HCT116 (cell line): Measurements from ENCODE around the gene RACGAP1. TPM values are rescaled to one million over a fixed set of nuclear protein-coding genes. Genes with fewer than 3 reads are reported as not detected.

Experiments
- ATAC-seq: fragments of 200-7000 bp; cut with Tn5 transposase; 2 replicates; pipeline ENCODE4 v1.9.1; 2020; ENCODE audit warnings: mild to moderate bottlenecking, moderate library complexity
- BruUV-seq: library from RNA; stranded (reverse); fragments of 400-500 nt; replicated peaks from 2 replicates; lab custom pipeline; 2021; lab: Mats Ljungman, UMichigan
- CTCF ChIA-PET: fragments of 300-600 bp; sonication (Branson Sonifier 250); formaldehyde crosslinking; loops from one replicate; lab custom pipeline; 2021; ENCODE audit warnings: antibody characterized with exemption; lab: Charles Lee
- POLR2A ChIA-PET: fragments of 300-600, 350-600 bp; sonication (Branson Sonifier 250); formaldehyde crosslinking; loops from one replicate; lab custom pipeline; 2021; ENCODE audit warnings: antibody characterized with exemption; lab: Charles Lee
- RAD21 ChIA-PET, 2 experiments: fragments of 300-600 bp; sonication (Branson Sonifier 250); formaldehyde crosslinking; loops; one replicate each; lab custom pipeline; 2023; ENCODE audit warnings: low total read pairs in 2 of 2; ENCODE audit not compliant: uncharacterized antibody in 2 of 2, unreplicated experiment in 2 of 2, low non-redundant PET in 1 of 2; lab: Charles Lee
- DNase-seq: peaks from one replicate; pipeline ENCODE4 v3.0.0-alpha.2; 2010; ENCODE audit warnings: low read depth, low spot score
- H2AFZ ChIP-seq: fragments of 200-600 bp; shearing (Covaris generic), sonication (generic); 2 replicates; pipeline ENCODE4 v1.6.1; 2017; ENCODE audit warnings: low read depth, mixed run types, mixed read lengths, antibody characterized with exemption, low read length; ENCODE audit not compliant: poor library complexity, severe bottlenecking
- H3K27ac ChIP-seq: 2 replicates; pipeline ENCODE4 v1.5.1; 2012; ENCODE audit warnings: low read depth, low read length
- H3K27me3 ChIP-seq: fragments of 200-600 bp; sonication (generic); 2 replicates; pipeline ENCODE4 v1.6.1; 2016; ENCODE audit warnings: mixed run types, low read length, mixed read lengths; ENCODE audit not compliant: insufficient read depth
- H3K36me3 ChIP-seq, 2 experiments: fragments of 200-500 bp in 1 of 2; fragments of 200-600 bp in 1 of 2; sonication (Bioruptor generic) in 1 of 2; sonication (generic) in 1 of 2; 2 replicates each; pipeline versions ENCODE4 v1.5.1 to v1.6.1; 2014 to 2016; ENCODE audit warnings: low read length in 2 of 2, inconsistent platforms in 1 of 2, mixed read lengths in 1 of 2, mixed run types in 1 of 2; ENCODE audit not compliant: insufficient read depth in 2 of 2, control insufficient read depth in 1 of 2
- H3K4me1 ChIP-seq, 2 experiments: fragments of 200-600 bp in 1 of 2; sonication (generic) in 1 of 2; 2 replicates each; pipeline versions ENCODE4 v1.5.1 to v1.6.1; 2012 to 2017; ENCODE audit warnings: low read length in 2 of 2, inconsistent platforms in 1 of 2, mild to moderate bottlenecking in 1 of 2, mixed read lengths in 1 of 2, mixed run types in 1 of 2, moderate library complexity in 1 of 2; ENCODE audit not compliant: insufficient read depth in 2 of 2, control insufficient read depth in 1 of 2
- H3K4me2 ChIP-seq: fragments of 200-600 bp; sonication (generic); 2 replicates; pipeline ENCODE4 v1.6.1; 2017; ENCODE audit warnings: mixed run types, low read length, mixed read lengths
- H3K4me3 ChIP-seq, 2 experiments: fragments of 200-600 bp in 1 of 2; sonication (generic) in 1 of 2; replicated peaks in 1 of 2; 2 replicates each; pipeline ENCODE4 v1.5.1; 2011 to 2016; ENCODE audit warnings: low read length in 2 of 2, control low read depth in 1 of 2, low read depth in 1 of 2, mild to moderate bottlenecking in 1 of 2, mixed read lengths in 1 of 2, mixed run types in 1 of 2
- H3K79me2 ChIP-seq: fragments of 200-600 bp; sonication (generic); 2 replicates; pipeline ENCODE4 v1.6.1; 2017; ENCODE audit warnings: mild to moderate bottlenecking, mixed run types, low read length, moderate library complexity, mixed read lengths; ENCODE audit not compliant: insufficient read depth
- H3K9ac ChIP-seq: fragments of 200-600 bp; sonication (generic); 2 replicates; pipeline ENCODE4 v1.6.1; 2016; ENCODE audit warnings: low read length, mixed read lengths
- H3K9me2 ChIP-seq: fragments of 200-600 bp; sonication (generic), shearing (Covaris generic); 2 replicates; pipeline ENCODE4 v1.6.1; 2017; ENCODE audit warnings: mixed run types, mild to moderate bottlenecking, moderate library complexity; ENCODE audit not compliant: insufficient read depth
- H3K9me3 ChIP-seq, 2 experiments: fragments of 200-500 bp in 1 of 2; fragments of 200-600 bp in 1 of 2; sonication (Bioruptor generic) in 1 of 2; sonication (generic) in 1 of 2; 2 replicates each; pipeline ENCODE4 v1.6.1; 2014 to 2017; ENCODE audit warnings: low read length in 2 of 2, mixed read lengths in 2 of 2, inconsistent platforms in 1 of 2, low read depth in 1 of 2, mild to moderate bottlenecking in 1 of 2, mixed run types in 1 of 2, moderate library complexity in 1 of 2; ENCODE audit not compliant: control insufficient read depth in 1 of 2, insufficient read depth in 1 of 2
- H4K20me1 ChIP-seq: fragments of 200-600 bp; sonication (generic), shearing (Covaris generic); 2 replicates; pipeline ENCODE4 v1.6.1; 2017; ENCODE audit warnings: mixed run types, mild to moderate bottlenecking, moderate library complexity; ENCODE audit not compliant: insufficient read depth
- CEBPB ChIP-seq: IDR thresholded peaks from 2 replicates; pipeline ENCODE4 v1.6.1; 2012; ENCODE audit warnings: low read depth
- ELF1 ChIP-seq: IDR thresholded peaks from 2 replicates; pipeline ENCODE4 v1.6.1; 2012; ENCODE audit warnings: low read depth, borderline replicate concordance
- EZH2phosphoT487 ChIP-seq: fragments of 200-600 bp; IDR thresholded peaks from 2 replicates; pipeline ENCODE4 v1.6.1; 2018; ENCODE audit warnings: antibody characterized with exemption, borderline replicate concordance
- JUND ChIP-seq: IDR thresholded peaks from 2 replicates; pipeline ENCODE4 v1.6.1; 2012
- MAX ChIP-seq: IDR thresholded peaks from 2 replicates; pipeline ENCODE4 v1.6.1; 2012
- POLR2A ChIP-seq: IDR thresholded peaks from 2 replicates; pipeline ENCODE4 v1.7.0; 2011; ENCODE audit warnings: borderline replicate concordance; ENCODE audit not compliant: insufficient read depth, insufficient read length; ENCODE audit errors: extremely low read depth
- REST ChIP-seq: IDR thresholded peaks from 2 replicates; pipeline ENCODE4 v1.6.1; 2012; ENCODE audit warnings: low read depth
- SP1 ChIP-seq: IDR thresholded peaks from 2 replicates; pipeline ENCODE4 v1.6.1; 2012; ENCODE audit warnings: low read depth
- TCF7L2 ChIP-seq: IDR thresholded peaks from 2 replicates; pipeline ENCODE4 v1.7.0; 2011; ENCODE audit warnings: borderline replicate concordance, inconsistent platforms; ENCODE audit not compliant: insufficient read depth, insufficient read length; ENCODE audit errors: extremely low read depth
- YY1 ChIP-seq: IDR thresholded peaks from 2 replicates; pipeline ENCODE4 v1.6.1; 2011; ENCODE audit warnings: low read length, low read depth, moderate library complexity, mild to moderate bottlenecking; ENCODE audit not compliant: insufficient replicate concordance; ENCODE audit errors: extremely low read depth
- intact Hi-C: fragments of 100-400 bp; cut with micrococcal nuclease; formaldehyde crosslinking; loops from 2 replicates; pipeline ENCODE4 v1.10.0; 2022
- total RNA-seq: library from RNA; stranded (reverse); gene quantifications from one replicate; pipeline ENCODE4 v1.2.1, GENCODE V29; 2021; ENCODE audit not compliant: unreplicated experiment

Gene RACGAP1
- total RNA-seq, 1 experiment from 2014 or later, result 147 TPM

GRCh38 chr12:49974677-49975317, 50.5 kb downstream of the RACGAP1 start:
- Histone ChIP-seq H2AFZ (no peak overlapping the region), H3K36me3 (no peaks in the 10 kb centered on the region), H3K9ac (no peak overlapping the region), H3K9me2 (no peaks in the 10 kb centered on the region), H3K4me3 (no peak overlapping the region), H3K79me2 (no peaks in the 10 kb centered on the region), H3K4me2 (no peak overlapping the region), H3K4me1 (no peaks in the 10 kb centered on the region), H4K20me1 (no peaks in the 10 kb centered on the region), H3K9me3 (no peaks in the 10 kb centered on the region), H3K27me3 (0 out of 2 replicates have a peak, but pooled peaks cover 5% of the 10 kb centered on the region), H3K27ac (no peak overlapping the region)
- DNase-seq (no peak), ATAC-seq (no peak)
- BruUV-seq, result no TSS peak
- RAD21 ChIA-PET, result no interaction called here
- TF ChIP-seq JUND, result no peak
- TF ChIP-seq SP1, result no peak
- no peak for TF ChIP-seq YY1
- no peak for TF ChIP-seq CEBPB
- TF ChIP-seq TCF7L2, result no peak
- TF ChIP-seq EZH2phosphoT487, result no peak
- TF ChIP-seq POLR2A, result no peak
- TF ChIP-seq REST, result no peak
- TF ChIP-seq ELF1, result no peak
- no peak for TF ChIP-seq MAX
- POLR2A ChIA-PET, result no interaction called here
- intact Hi-C loops, result no loop called here
- CTCF ChIA-PET, result interaction anchor here (0.6 to 1.1 kb wide), 3 partner anchors 12 to 96 kb away, joined by 3 to 4 read pairs (median 3); no protein-coding TSS in a partner anchor
